Vagina (tissue), 2 donors: Measurements from ENCODE around the gene ZFYVE26. TPM values are rescaled to one million over a fixed set of nuclear protein-coding genes. Genes with fewer than 3 reads are reported as not detected.

Experiments used
- DNase-seq, 2 donors: peaks; one replicate each; pipeline ENCODE4 v3.0.0-alpha.2; 2017; ENCODE audit errors: extremely low spot score in 2 of 2
- H3K27ac ChIP-seq: fragments of 200-600 bp; sonication (generic); one replicate; pipeline ENCODE4 v1.5.1; 2019
- H3K27me3 ChIP-seq: fragments of 200-600 bp; sonication (generic); one replicate; pipeline ENCODE4 v1.5.1; 2019
- H3K36me3 ChIP-seq, 2 donors: fragments of 200-600 bp; sonication (generic); one replicate each; pipeline ENCODE4 v1.5.1; 2017 to 2019
- H3K4me1 ChIP-seq: fragments of 200-600 bp; sonication (generic); one replicate; pipeline ENCODE4 v1.5.1; 2019
- H3K4me3 ChIP-seq, 2 donors: fragments of 200-600 bp; sonication (generic); 1 replicate in 1 of 2; 2 replicates in 1 of 2; pipeline ENCODE4 v1.5.1; 2016 to 2019
- H3K9me3 ChIP-seq: fragments of 200-600 bp; sonication (generic); one replicate; pipeline ENCODE4 v1.5.1; 2019
- CTCF ChIP-seq, 3 experiments: fragments of 450-650 bp in 2 of 3; fragments of 200-600 bp in 1 of 3; sonication (generic) in 1 of 3; IDR thresholded peaks; one replicate each; pipeline ENCODE4 v1.5.1; 2017 to 2019; ENCODE audit warnings: antibody characterized with exemption in 3 of 3, mild to moderate bottlenecking in 2 of 3, moderate library complexity in 2 of 3
- POLR2A ChIP-seq, 2 donors: fragments of 450-650 bp; IDR thresholded peaks; one replicate each; pipeline ENCODE4 v1.6.1; 2017; ENCODE audit warnings: antibody characterized with exemption in 2 of 2, mild to moderate bottlenecking in 2 of 2, moderate library complexity in 2 of 2
- POLR2AphosphoS5 ChIP-seq, 2 donors: sonication (generic); formaldehyde crosslinking; IDR thresholded peaks; one replicate each; pipeline ENCODE4 v1.9.0; 2017; ENCODE audit warnings: antibody characterized with exemption in 2 of 2, mild to moderate bottlenecking in 2 of 2, low read depth in 1 of 2; ENCODE audit not compliant: insufficient read depth in 1 of 2
- intact Hi-C: fragments of 100-400 bp; cut with DNase I; formaldehyde crosslinking; loops from one replicate; pipeline ENCODE4 v1.15.1; 2023
- total RNA-seq: library from RNA; depleted of rRNA; stranded (reverse); fragments of >200 nt; gene quantifications from one replicate; pipeline ENCODE4 v1.2.3, GENCODE V29; 2016

ZFYVE26 gene
- total RNA-seq, 1 donor from 2014 or later: 30.2 TPM

- peaks cover 0 to 46% of the 10 kb centered on the region in 2 donors for H3K36me3 ChIP-seq
- no peaks in the 10 kb centered on the region for H3K4me1 ChIP-seq
- no peaks in the 10 kb centered on the region for H3K27me3 ChIP-seq
- no peaks in the 10 kb centered on the region for H3K9me3 ChIP-seq
- TF ChIP-seq POLR2AphosphoS5 (IDR thresholded peaks at IDR 0.05; ENCODE audit: insufficient read depth in 1 of 2, low read depth in 1 of 2) (no peak), POLR2A (IDR thresholded peaks at IDR 0.05) (no peak), CTCF (IDR thresholded peaks at IDR 0.05) (no peak)
- no peak for DNase-seq
- H3K4me3 ChIP-seq: no peak overlapping the region
- intact Hi-C loops: no loop called here
- H3K27ac ChIP-seq: no peak overlapping the region
Observed at GRCh38 chr14:67759916-67760315, 56.5 kb downstream of the ZFYVE26 start.

GRCh38 chr14:67757175-67757574, 59.2 kb downstream of the ZFYVE26 start:
- no peak overlapping the region for H3K27ac ChIP-seq
- no peaks in the 10 kb centered on the region for H3K4me1 ChIP-seq
- no peaks in the 10 kb centered on the region for H3K9me3 ChIP-seq
- no peaks in the 10 kb centered on the region for H3K27me3 ChIP-seq
- TF ChIP-seq POLR2AphosphoS5 (IDR thresholded peaks at IDR 0.05; ENCODE audit: insufficient read depth in 1 of 2, low read depth in 1 of 2) (no peak), POLR2A (IDR thresholded peaks at IDR 0.05) (no peak), CTCF (IDR thresholded peaks at IDR 0.05) (no peak)
- no peak for DNase-seq
- intact Hi-C loops: no loop called here
- H3K36me3 ChIP-seq: peaks cover 0 to 53% of the 10 kb centered on the region in 2 donors
- H3K4me3 ChIP-seq: no peak overlapping the region

GRCh38 chr14:67756496-67756895, 59.9 kb downstream of the ZFYVE26 start:
- H3K9me3 ChIP-seq: no peaks in the 10 kb centered on the region
- no peak overlapping the region for H3K27ac ChIP-seq
- no peaks in the 10 kb centered on the region for H3K27me3 ChIP-seq
- peaks cover 0 to 55% of the 10 kb centered on the region in 2 donors for H3K36me3 ChIP-seq
- H3K4me3 ChIP-seq: no peak overlapping the region
- H3K4me1 ChIP-seq: no peaks in the 10 kb centered on the region
- DNase-seq: no peak
- intact Hi-C loops: no loop called here
- no peak for TF ChIP-seq POLR2A (IDR thresholded peaks at IDR 0.05)
- no peak for TF ChIP-seq CTCF (IDR thresholded peaks at IDR 0.05)
- TF ChIP-seq POLR2AphosphoS5 (IDR thresholded peaks at IDR 0.05; ENCODE audit: insufficient read depth in 1 of 2, low read depth in 1 of 2): no peak

- H3K27me3 ChIP-seq: no peaks in the 10 kb centered on the region
- peaks cover 0 to 69% of the 10 kb centered on the region in 2 donors for H3K36me3 ChIP-seq
- no peak overlapping the region for H3K27ac ChIP-seq
- H3K4me1 ChIP-seq: no peaks in the 10 kb centered on the region
- H3K4me3 ChIP-seq: no peak overlapping the region
- no peak for DNase-seq
- no peaks in the 10 kb centered on the region for H3K9me3 ChIP-seq
- TF ChIP-seq POLR2AphosphoS5 (IDR thresholded peaks at IDR 0.05; ENCODE audit: insufficient read depth in 1 of 2, low read depth in 1 of 2) (no peak), CTCF (IDR thresholded peaks at IDR 0.05) (no peak), POLR2A (IDR thresholded peaks at IDR 0.05) (no peak)
- intact Hi-C loops: no loop called here
Observed at GRCh38 chr14:67749341-67750084, 66.9 kb downstream of the ZFYVE26 start.

GRCh38 chr14:67748312-67748711, 68.1 kb downstream of the ZFYVE26 start:
- Histone ChIP-seq H3K27ac (no peak overlapping the region), H3K36me3 (peaks cover 0 to 57% of the 10 kb centered on the region in 2 donors), H3K27me3 (no peaks in the 10 kb centered on the region), H3K4me1 (no peaks in the 10 kb centered on the region), H3K9me3 (no peaks in the 10 kb centered on the region), H3K4me3 (no peak overlapping the region)
- no peak for TF ChIP-seq CTCF (IDR thresholded peaks at IDR 0.05)
- no peak for TF ChIP-seq POLR2A (IDR thresholded peaks at IDR 0.05)
- TF ChIP-seq POLR2AphosphoS5 (IDR thresholded peaks at IDR 0.05; ENCODE audit: insufficient read depth in 1 of 2, low read depth in 1 of 2): no peak
- DNase-seq: no peak
- intact Hi-C loops: no loop called here
